ENCODE data around the gene KCNQ4.

The KCNQ4 gene

GRCh38 chr1:40751802-40752201, 31.8 kb upstream of the KCNQ4 start:
- Histone ChIP-seq H2AK5ac (ENCODE audit: low read depth, low read length) (no peak overlapping the region), H3K4me2 (ENCODE audit: insufficient read depth, low read length, poor library complexity, severe bottlenecking) (no peak overlapping the region), H2AFZ (ENCODE audit: low read length) (no peak overlapping the region), H4K8ac (ENCODE audit: low read depth, low read length) (no peak overlapping the region), H3K27ac (replicated peaks; ENCODE audit: low read length) (no peak overlapping the region), H3K4ac (ENCODE audit: low read length) (no peak overlapping the region), H3K14ac (ENCODE audit: low read length) (no peak overlapping the region), H2BK15ac (ENCODE audit: low read length) (no peak overlapping the region), H2BK5ac (ENCODE audit: low read length) (no peak overlapping the region), H3K36me3 (replicated peaks in 1 of 2; ENCODE audit: control insufficient read depth in 2 of 2, insufficient read depth in 2 of 2, low read length in 2 of 2) (peaks cover 39 to 100% of the 10 kb centered on the region in 2 donors), H3K27me3 (ENCODE audit: control insufficient read depth in 3 of 3, insufficient read depth in 3 of 3, low read depth in 1 of 3, low read length in 3 of 3) (no peaks in the 10 kb centered on the region), H3K18ac (ENCODE audit: low read length) (no peak overlapping the region), H3K9ac (ENCODE audit: low read depth, low read length, poor library complexity) (no peak overlapping the region), H4K91ac (ENCODE audit: low read depth, low read length, poor library complexity) (no peak overlapping the region), H2BK120ac (ENCODE audit: low read depth, low read length) (no peak overlapping the region), H3K23ac (ENCODE audit: low read depth, low read length, poor library complexity) (no peak overlapping the region), H3K4me3 (ENCODE audit: low read length in 2 of 2) (no peak overlapping the region), H2BK12ac (ENCODE audit: low read length) (no peak overlapping the region), H3K4me1 (ENCODE audit: control insufficient read depth in 2 of 2, insufficient read depth in 1 of 2, low read depth in 1 of 2, low read length in 2 of 2) (no peaks in the 10 kb centered on the region), H3K79me1 (ENCODE audit: low read depth, low read length) (no peaks in the 10 kb centered on the region), H3K9me3 (replicated peaks in 1 of 2; ENCODE audit: control insufficient read depth in 2 of 2, insufficient read depth in 1 of 2, low read depth in 1 of 2, low read length in 2 of 2) (no peaks in the 10 kb centered on the region)
- no peak for DNase-seq (ENCODE audit: low spot score)
- no CpG with 5 or more reads among the region's 4 CpGs for WGBS, 2 donors (ENCODE audit: extremely low coverage in 2 of 2, insufficient read length in 2 of 2, insufficient replicate concordance in 1 of 2)

GRCh38 chr1:40753142-40753882, 30.3 kb upstream of the KCNQ4 start:
- H3K23ac ChIP-seq (ENCODE audit: low read depth, low read length, poor library complexity): no peak overlapping the region
- H3K4me1 ChIP-seq (ENCODE audit: control insufficient read depth in 2 of 2, insufficient read depth in 1 of 2, low read depth in 1 of 2, low read length in 2 of 2): peaks cover 0 to 2% of the 10 kb centered on the region in 2 donors

GRCh38 chr1:40754201-40754600, 29.4 kb upstream of the KCNQ4 start:
- H3K36me3 ChIP-seq (replicated peaks in 1 of 2; ENCODE audit: control insufficient read depth in 2 of 2, insufficient read depth in 2 of 2, low read length in 2 of 2): peaks cover 42 to 100% of the 10 kb centered on the region in 2 donors

More at GRCh38 chr1:40753142-40753882, 30.3 kb upstream of the KCNQ4 start:
- Histone ChIP-seq H4K91ac (ENCODE audit: low read depth, low read length, poor library complexity) (no peak overlapping the region), H2AK5ac (ENCODE audit: low read depth, low read length) (no peak overlapping the region), H3K79me1 (ENCODE audit: low read depth, low read length) (no peaks in the 10 kb centered on the region), H3K18ac (ENCODE audit: low read length) (no peak overlapping the region), H3K27ac (replicated peaks; ENCODE audit: low read length) (no peak overlapping the region), H3K27me3 (ENCODE audit: control insufficient read depth in 3 of 3, insufficient read depth in 3 of 3, low read depth in 1 of 3, low read length in 3 of 3) (no peaks in the 10 kb centered on the region), H3K14ac (ENCODE audit: low read length) (no peak overlapping the region), H3K9ac (ENCODE audit: low read depth, low read length, poor library complexity) (no peak overlapping the region), H2BK120ac (ENCODE audit: low read depth, low read length) (no peak overlapping the region), H2AFZ (ENCODE audit: low read length) (no peak overlapping the region), H2BK5ac (ENCODE audit: low read length) (no peak overlapping the region), H3K4me2 (ENCODE audit: insufficient read depth, low read length, poor library complexity, severe bottlenecking) (no peak overlapping the region), H2BK12ac (ENCODE audit: low read length) (no peak overlapping the region), H2BK15ac (ENCODE audit: low read length) (no peak overlapping the region), H3K4ac (ENCODE audit: low read length) (no peak overlapping the region), H3K4me3 (ENCODE audit: low read length in 2 of 2) (no peak overlapping the region), H3K36me3 (replicated peaks in 1 of 2; ENCODE audit: control insufficient read depth in 2 of 2, insufficient read depth in 2 of 2, low read length in 2 of 2) (peaks cover 46 to 100% of the 10 kb centered on the region in 2 donors), H3K9me3 (replicated peaks in 1 of 2; ENCODE audit: control insufficient read depth in 2 of 2, insufficient read depth in 1 of 2, low read depth in 1 of 2, low read length in 2 of 2) (no peaks in the 10 kb centered on the region), H4K8ac (ENCODE audit: low read depth, low read length) (no peak overlapping the region)
- no CpG with 5 or more reads among the region's 8 CpGs for WGBS, 2 donors (ENCODE audit: extremely low coverage in 2 of 2, insufficient read length in 2 of 2, insufficient replicate concordance in 1 of 2)
- no peak for DNase-seq (ENCODE audit: low spot score)

GRCh38 chr1:40755067-40755466, 28.5 kb upstream of the KCNQ4 start:
- no peak overlapping the region for H3K23ac ChIP-seq (ENCODE audit: low read depth, low read length, poor library complexity)
- H2AFZ ChIP-seq (ENCODE audit: low read length): no peak overlapping the region
- H3K4me1 ChIP-seq (ENCODE audit: control insufficient read depth in 2 of 2, insufficient read depth in 1 of 2, low read depth in 1 of 2, low read length in 2 of 2): peaks cover 0 to 2% of the 10 kb centered on the region in 2 donors
- no peak overlapping the region for H3K4ac ChIP-seq (ENCODE audit: low read length)
- no peaks in the 10 kb centered on the region for H3K27me3 ChIP-seq (ENCODE audit: control insufficient read depth in 3 of 3, insufficient read depth in 3 of 3, low read depth in 1 of 3, low read length in 3 of 3)
- no peaks in the 10 kb centered on the region for H3K9me3 ChIP-seq (replicated peaks in 1 of 2; ENCODE audit: control insufficient read depth in 2 of 2, insufficient read depth in 1 of 2, low read depth in 1 of 2, low read length in 2 of 2)
- no peak overlapping the region for H2BK5ac ChIP-seq (ENCODE audit: low read length)
- H4K8ac ChIP-seq (ENCODE audit: low read depth, low read length): no peak overlapping the region
- no peak overlapping the region for H3K14ac ChIP-seq (ENCODE audit: low read length)
- H3K27ac ChIP-seq (replicated peaks; ENCODE audit: low read length): no peak overlapping the region
- no peak overlapping the region for H2AK5ac ChIP-seq (ENCODE audit: low read depth, low read length)
- H2BK15ac ChIP-seq (ENCODE audit: low read length): no peak overlapping the region
- H3K36me3 ChIP-seq (replicated peaks in 1 of 2; ENCODE audit: control insufficient read depth in 2 of 2, insufficient read depth in 2 of 2, low read length in 2 of 2): peaks cover 39 to 100% of the 10 kb centered on the region in 2 donors
- H3K18ac ChIP-seq (ENCODE audit: low read length): no peak overlapping the region
- H3K4me3 ChIP-seq (ENCODE audit: low read length in 2 of 2): no peak overlapping the region
- H4K91ac ChIP-seq (ENCODE audit: low read depth, low read length, poor library complexity): no peak overlapping the region
- no peak overlapping the region for H3K4me2 ChIP-seq (ENCODE audit: insufficient read depth, low read length, poor library complexity, severe bottlenecking)
- DNase-seq (ENCODE audit: low spot score): no peak
- WGBS, 2 donors (ENCODE audit: extremely low coverage in 2 of 2, insufficient read length in 2 of 2, insufficient replicate concordance in 1 of 2): no CpG with 5 or more reads among the region's 4 CpGs
- no peak overlapping the region for H2BK120ac ChIP-seq (ENCODE audit: low read depth, low read length)
- H3K79me1 ChIP-seq (ENCODE audit: low read depth, low read length): no peaks in the 10 kb centered on the region
- no peak overlapping the region for H3K9ac ChIP-seq (ENCODE audit: low read depth, low read length, poor library complexity)
- no peak overlapping the region for H2BK12ac ChIP-seq (ENCODE audit: low read length)

More at GRCh38 chr1:40754201-40754600, 29.4 kb upstream of the KCNQ4 start:
- no peak overlapping the region for H2BK15ac ChIP-seq (ENCODE audit: low read length)
- H3K18ac ChIP-seq (ENCODE audit: low read length): no peak overlapping the region
- H3K9ac ChIP-seq (ENCODE audit: low read depth, low read length, poor library complexity): no peak overlapping the region
- no peaks in the 10 kb centered on the region for H3K9me3 ChIP-seq (replicated peaks in 1 of 2; ENCODE audit: control insufficient read depth in 2 of 2, insufficient read depth in 1 of 2, low read depth in 1 of 2, low read length in 2 of 2)
- no peaks in the 10 kb centered on the region for H3K27me3 ChIP-seq (ENCODE audit: control insufficient read depth in 3 of 3, insufficient read depth in 3 of 3, low read depth in 1 of 3, low read length in 3 of 3)
- no CpG with 5 or more reads among the region's 8 CpGs for WGBS, 2 donors (ENCODE audit: extremely low coverage in 2 of 2, insufficient read length in 2 of 2, insufficient replicate concordance in 1 of 2)
- H2AK5ac ChIP-seq (ENCODE audit: low read depth, low read length): no peak overlapping the region
- no peak overlapping the region for H3K4me3 ChIP-seq (ENCODE audit: low read length in 2 of 2)
- H3K14ac ChIP-seq (ENCODE audit: low read length): no peak overlapping the region
- no peak overlapping the region for H3K4me2 ChIP-seq (ENCODE audit: insufficient read depth, low read length, poor library complexity, severe bottlenecking)
- no peak overlapping the region for H3K4ac ChIP-seq (ENCODE audit: low read length)
- no peak overlapping the region for H3K23ac ChIP-seq (ENCODE audit: low read depth, low read length, poor library complexity)
- H2AFZ ChIP-seq (ENCODE audit: low read length): no peak overlapping the region
- no peak overlapping the region for H2BK12ac ChIP-seq (ENCODE audit: low read length)
- H3K27ac ChIP-seq (replicated peaks; ENCODE audit: low read length): no peak overlapping the region
- H3K79me1 ChIP-seq (ENCODE audit: low read depth, low read length): no peaks in the 10 kb centered on the region
- H4K8ac ChIP-seq (ENCODE audit: low read depth, low read length): no peak overlapping the region
- H2BK120ac ChIP-seq (ENCODE audit: low read depth, low read length): no peak overlapping the region
- DNase-seq (ENCODE audit: low spot score): no peak
- no peak overlapping the region for H4K91ac ChIP-seq (ENCODE audit: low read depth, low read length, poor library complexity)
- peaks cover 0 to 2% of the 10 kb centered on the region in 2 donors for H3K4me1 ChIP-seq (ENCODE audit: control insufficient read depth in 2 of 2, insufficient read depth in 1 of 2, low read depth in 1 of 2, low read length in 2 of 2)
- H2BK5ac ChIP-seq (ENCODE audit: low read length): no peak overlapping the region

All from neuronal stem cell (in vitro differentiated cells).